Astrocyte of the cerebellum (primary cell): ENCODE data around the gene RNF220.

Experiments
- DNase-seq: peaks from one replicate; pipeline ENCODE4 v3.0.0-alpha.2; 2011; ENCODE audit warnings: low read depth
- H3K4me3 ChIP-seq: 2 replicates; pipeline ENCODE4 v1.5.1; 2011; ENCODE audit warnings: mild to moderate bottlenecking, low read depth, low read length, moderate library complexity
- in situ Hi-C: cut with HindIII; loops from 2 replicates; pipeline ENCODE4 v1.10.0; 2017; ENCODE audit warnings: low sequenced_read_pairs
- TF ChIP-seq, protein P1 (sequence below): IDR thresholded peaks from 2 replicates; pipeline ENCODE4 v1.5.1; 2012; ENCODE audit warnings: low read length, low read depth, moderate library complexity, mild to moderate bottlenecking; ENCODE audit errors: missing control alignments

The RNF220 gene

DNA sequence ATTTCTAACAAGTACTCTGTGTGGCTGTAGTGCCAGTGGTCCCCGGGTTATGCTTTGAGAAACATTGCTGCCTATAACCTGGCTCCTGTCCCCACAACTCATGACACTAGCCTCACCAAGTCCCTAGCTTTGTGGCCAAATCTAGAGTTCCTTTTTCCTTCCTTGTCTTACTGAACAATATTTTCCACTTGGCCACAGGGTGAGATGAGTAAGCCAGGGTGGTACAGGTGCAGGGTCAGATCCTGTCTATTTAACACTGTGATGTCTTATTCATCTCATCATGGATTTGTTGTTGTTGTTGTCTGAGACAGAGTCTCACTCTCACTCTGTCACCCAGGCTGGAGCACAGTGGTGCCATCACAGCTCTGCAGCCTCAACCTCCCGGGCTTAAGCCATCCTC, 288.1 kb downstream of the RNF220 start:
- in situ Hi-C loops, result no loop called here
- no peak overlapping the region for H3K4me3 ChIP-seq
- TF ChIP-seq, protein P1, sequence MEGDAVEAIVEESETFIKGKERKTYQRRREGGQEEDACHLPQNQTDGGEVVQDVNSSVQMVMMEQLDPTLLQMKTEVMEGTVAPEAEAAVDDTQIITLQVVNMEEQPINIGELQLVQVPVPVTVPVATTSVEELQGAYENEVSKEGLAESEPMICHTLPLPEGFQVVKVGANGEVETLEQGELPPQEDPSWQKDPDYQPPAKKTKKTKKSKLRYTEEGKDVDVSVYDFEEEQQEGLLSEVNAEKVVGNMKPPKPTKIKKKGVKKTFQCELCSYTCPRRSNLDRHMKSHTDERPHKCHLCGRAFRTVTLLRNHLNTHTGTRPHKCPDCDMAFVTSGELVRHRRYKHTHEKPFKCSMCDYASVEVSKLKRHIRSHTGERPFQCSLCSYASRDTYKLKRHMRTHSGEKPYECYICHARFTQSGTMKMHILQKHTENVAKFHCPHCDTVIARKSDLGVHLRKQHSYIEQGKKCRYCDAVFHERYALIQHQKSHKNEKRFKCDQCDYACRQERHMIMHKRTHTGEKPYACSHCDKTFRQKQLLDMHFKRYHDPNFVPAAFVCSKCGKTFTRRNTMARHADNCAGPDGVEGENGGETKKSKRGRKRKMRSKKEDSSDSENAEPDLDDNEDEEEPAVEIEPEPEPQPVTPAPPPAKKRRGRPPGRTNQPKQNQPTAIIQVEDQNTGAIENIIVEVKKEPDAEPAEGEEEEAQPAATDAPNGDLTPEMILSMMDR, result no peak
- no peak for DNase-seq

DNA sequence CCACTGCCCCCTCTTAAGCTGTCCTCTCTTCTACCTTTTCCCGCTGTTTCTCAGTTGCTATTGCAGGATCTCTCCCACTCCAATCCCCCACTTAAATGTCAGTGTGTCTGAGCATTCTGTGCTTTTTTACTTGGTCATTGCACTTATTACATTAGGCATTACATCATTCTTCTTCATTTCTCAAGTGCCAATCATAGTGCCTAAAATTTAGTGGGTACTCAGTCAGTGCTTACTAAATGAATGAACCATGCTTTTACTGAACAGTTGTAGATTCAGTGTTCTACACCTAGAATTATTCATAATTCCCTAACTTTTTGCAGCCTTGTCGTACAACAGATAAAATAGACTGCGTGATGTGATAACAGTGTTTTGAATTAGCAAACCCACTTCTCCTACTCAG, 288.8 kb downstream of the RNF220 start:
- in situ Hi-C loops, result no loop called here
- H3K4me3 ChIP-seq, result no peak overlapping the region
- TF ChIP-seq, protein P1, result no peak
- DNase-seq, result no peak

DNA sequence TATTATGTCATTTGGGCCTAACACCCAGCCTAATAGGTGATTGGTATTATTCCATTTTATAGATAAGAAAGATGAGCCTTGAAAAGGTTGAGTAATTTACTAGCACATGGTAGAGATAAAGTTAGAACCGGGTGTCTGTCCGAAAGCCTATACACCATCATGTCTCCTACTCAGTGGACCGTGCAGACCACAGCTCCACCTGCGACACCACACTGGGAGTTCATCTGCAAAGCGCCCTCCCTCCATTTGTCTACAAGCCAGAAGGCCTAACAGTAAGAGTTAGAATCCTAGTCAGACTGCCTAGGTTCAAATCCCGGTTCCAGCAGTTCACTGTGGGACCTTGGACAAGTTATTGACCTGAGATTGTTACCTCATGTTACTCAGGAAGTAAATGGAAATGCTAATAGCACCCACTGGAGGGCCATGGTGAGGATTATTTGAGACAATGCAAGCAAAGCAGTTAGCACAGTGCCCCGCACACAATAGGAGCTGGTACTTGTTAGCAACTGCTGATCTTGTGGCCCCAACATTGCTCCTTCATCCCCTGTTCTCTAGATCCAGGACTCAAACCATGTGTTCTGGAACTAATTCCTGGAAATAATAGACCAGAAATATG, 289.9 kb downstream of the RNF220 start:
- TF ChIP-seq, protein P1, result no peak
- no peak for DNase-seq
- H3K4me3 ChIP-seq, result no peak overlapping the region
- in situ Hi-C loops, result no loop called here

DNA sequence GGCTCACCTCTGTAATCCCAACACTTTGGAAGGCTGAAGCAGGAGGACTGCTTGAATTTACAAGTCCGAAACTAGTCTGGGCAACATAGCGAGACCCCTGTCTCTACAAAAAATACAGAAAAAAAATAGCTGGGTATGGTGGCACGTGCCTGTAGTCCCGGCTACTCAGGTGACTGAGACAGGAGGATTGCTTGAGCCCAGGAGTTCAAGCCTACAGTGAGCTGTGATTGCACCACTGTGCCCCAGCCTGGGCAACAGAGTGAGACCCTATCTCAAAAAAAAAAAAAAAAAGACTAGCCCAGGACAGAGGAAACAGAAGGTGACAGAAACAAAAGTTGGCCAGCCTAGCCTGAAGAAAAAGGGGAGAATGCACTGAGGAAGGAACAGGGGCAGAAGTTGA, 290.6 kb downstream of the RNF220 start:
- TF ChIP-seq, protein P1, result no peak
- DNase-seq, result no peak
- no peak overlapping the region for H3K4me3 ChIP-seq
- in situ Hi-C loops, result no loop called here

DNA sequence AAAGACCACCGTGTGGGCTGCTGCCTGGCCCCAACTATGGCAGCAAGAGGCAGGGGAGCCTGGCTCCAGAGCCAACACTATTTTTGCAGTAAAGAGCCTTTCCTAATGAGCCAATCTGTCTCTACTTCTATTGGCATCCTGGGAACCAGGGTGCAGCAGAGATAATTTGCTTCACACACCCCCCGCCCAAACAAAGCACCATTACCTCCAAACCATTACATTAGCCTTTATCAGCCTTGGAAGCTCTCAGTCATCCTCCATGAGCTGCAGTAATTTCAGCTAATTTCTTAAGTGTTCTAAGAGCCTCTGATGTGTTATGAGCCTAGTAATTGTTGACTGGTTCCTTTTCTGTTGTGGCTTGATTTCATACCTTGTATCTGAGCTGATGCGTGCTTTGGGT, 291.0 kb downstream of the RNF220 start:
- no peak for DNase-seq
- TF ChIP-seq, protein P1, result no peak
- H3K4me3 ChIP-seq, result no peak overlapping the region
- in situ Hi-C loops, result no loop called here

DNA sequence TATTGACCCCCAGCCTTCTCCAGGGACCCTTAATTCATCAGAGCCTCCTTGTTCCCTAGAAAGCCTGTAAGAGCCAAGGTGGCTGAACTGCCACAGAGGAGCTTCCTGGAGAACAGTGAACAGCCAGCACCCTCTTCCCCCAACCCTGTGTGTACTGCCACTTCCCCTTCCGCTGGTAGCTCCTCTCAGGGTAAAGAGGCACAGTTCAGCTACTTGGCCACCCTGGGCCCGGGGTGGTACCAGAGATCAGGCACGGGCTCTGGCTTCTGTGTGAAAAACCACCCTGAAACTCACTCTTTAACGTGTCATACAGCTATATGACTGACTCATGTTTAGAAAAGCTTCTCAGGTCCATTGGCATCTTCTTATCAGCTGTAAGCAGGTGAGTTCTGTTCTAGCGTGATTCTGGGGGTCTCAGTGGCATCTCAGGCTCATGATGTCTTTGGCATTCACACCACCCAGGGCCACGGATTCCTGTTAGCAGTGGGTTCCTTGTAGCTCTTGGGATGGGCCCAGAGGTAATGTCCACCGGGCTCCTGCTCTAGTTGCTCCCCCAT, 291.8 kb downstream of the RNF220 start:
- H3K4me3 ChIP-seq, result no peak overlapping the region
- DNase-seq, result no peak
- TF ChIP-seq, protein P1, result no peak
- in situ Hi-C loops, result no loop called here
